ENCODE results near the gene KLHDC7A. TPM values are rescaled to one million over a fixed set of nuclear protein-coding genes. Genes with fewer than 3 reads are reported as not detected.

The KLHDC7A gene
- total RNA-seq, 1 donor from 2014 or later = 34.5 TPM

Other genes with a start within 250 kb of the KLHDC7A start
- not detected for gene PAX7, start 149.9 kb downstream of the KLHDC7A start, total RNA-seq